HG02852 (cell line): ENCODE data around the gene RPL7L1.
"Not testable (repeated sequence)": the region's sequence is repeated elsewhere in the genome, so short reads cannot be mapped to it uniquely, and the experiment has no call there.

ENCODE experiments used
- ATAC-seq: cut with Tn5 transposase; IDR thresholded peaks from one replicate; pipeline ENCODE4 v1.9.1; 2021; ENCODE audit warnings: mild to moderate bottlenecking, moderate library complexity; ENCODE audit not compliant: unreplicated experiment

The RPL7L1 gene

DNA sequence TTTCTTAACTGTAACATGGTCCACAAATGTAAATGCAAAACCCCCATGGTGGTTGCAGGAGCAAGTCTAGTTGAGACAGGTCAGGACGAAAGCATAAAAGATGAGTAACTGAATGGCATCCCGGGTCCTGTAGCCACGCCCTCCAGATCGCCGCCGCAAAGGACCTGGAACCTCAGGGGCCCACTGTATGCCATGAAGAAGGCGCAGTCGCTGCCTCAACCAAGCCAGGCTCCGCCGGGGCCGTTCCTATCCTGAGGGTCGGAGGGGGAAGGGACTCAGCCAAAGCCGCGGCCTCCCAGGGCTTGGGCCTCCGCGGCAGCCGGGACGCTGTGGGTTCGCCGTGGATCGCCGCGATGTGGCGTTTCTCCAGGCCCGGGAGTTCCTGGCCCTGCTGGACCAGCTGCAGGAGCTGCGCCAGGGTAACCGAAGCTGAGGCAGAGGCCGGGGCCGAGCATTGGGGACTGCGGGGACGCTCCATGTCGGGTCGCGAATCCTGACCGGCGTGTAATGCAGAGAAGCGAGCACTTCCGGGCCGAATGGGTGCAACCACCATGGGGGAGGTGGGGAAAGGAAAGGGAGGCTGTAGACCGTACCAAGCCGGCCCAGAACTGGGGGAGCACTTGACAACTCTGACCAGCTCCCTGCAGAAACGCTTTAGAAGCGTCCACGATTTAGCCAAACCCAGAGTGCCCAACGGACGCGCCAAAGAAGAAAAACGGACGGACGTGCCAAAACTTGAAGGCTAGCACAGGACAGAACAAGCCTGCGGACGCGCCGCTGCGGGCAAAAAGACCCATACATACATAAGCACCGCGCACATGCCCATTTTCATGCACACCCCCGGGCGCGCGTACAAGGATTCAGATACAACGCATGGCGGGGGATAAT, 11.1 kb downstream of the RPL7L1 start:
- ATAC-seq: peak; percentile 85

DNA sequence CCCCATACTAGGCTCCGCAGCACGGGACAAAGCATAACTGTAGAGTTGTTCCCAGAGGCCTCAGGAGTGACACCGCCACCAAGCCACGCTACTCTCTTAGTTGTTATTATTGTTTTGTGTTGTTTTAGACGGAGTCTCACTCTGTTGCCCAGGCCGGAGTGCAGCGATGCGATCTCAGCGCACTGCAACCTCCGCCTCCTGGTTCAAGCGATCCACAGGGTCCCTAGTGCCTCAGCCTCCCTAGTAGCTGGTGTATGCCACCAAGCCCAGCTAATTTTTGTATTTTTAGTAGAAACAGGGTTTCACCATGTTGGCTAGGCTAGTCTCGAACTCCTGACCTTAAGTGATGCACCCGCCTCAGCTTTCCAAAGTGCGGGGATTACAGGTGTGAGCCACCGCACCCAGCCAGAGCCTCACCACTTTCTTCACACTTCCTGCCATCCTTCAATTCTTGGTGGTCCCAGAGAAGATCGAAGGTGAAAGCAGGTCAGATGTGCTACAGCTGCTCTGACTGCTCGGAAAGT, 11.8 kb downstream of the RPL7L1 start:
- ATAC-seq: no peak

DNA sequence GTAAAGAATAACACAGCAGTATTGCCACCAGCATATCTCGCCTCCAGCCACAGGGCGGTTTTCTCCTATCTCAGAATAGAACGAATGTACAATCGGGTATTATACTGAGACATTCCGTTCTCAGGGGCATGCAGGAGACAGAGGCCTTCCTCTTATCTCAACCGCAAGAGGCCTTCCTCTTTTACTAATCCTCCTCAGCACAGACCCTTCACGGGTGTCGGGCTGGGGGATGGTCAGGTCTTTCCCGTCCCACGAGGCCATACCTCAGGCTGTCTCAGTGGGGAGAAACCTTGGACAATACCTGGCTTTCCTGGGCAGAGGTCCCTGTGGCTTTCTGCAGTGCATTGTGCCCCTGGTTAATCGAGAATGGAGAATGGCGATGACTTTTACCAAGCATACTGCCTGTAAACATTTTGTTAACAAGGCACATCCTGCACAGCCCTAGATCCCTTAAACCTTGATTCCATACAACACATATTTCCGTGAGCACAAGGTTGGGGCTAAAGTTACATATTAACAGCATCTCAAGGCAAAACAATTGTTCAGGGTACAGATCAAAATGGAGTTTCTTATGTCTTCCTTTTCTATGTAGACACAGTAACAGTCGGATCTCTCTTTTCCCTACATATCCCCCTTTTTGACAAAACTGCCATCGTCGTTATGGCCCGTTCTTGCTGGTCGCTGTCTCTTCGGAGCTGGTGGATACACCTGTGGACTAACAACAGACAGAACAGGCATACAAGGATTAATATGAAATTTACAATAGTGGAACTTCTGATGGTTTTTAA, 14.8 kb downstream of the RPL7L1 start:
- ATAC-seq: not testable (repeated sequence)

DNA sequence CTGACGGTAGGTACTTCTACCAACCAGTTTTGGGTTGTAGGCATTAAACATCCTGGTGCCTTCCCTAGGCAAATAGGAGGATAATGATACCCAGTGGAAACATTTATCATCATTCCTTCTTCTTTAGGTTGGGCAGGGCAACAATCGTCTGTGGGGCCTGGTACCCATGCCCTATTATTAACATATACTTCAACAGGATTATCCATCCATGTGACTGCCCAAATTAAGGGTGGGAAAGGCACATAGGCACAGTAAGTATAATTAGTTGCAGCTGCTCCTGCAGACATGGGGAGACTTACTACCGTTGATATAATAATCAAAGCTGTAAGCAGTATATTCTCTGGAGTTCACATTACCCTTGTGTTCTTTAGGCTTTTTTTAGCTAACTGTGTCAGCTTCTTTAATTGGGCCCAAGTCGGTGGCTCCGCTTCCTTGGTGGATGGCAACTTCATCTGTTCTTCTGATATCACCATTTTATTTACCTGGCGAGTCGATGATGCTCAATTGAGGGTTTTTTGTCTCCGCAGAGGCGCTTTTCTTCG, 16.8 kb downstream of the RPL7L1 start:
- no peak for ATAC-seq

DNA sequence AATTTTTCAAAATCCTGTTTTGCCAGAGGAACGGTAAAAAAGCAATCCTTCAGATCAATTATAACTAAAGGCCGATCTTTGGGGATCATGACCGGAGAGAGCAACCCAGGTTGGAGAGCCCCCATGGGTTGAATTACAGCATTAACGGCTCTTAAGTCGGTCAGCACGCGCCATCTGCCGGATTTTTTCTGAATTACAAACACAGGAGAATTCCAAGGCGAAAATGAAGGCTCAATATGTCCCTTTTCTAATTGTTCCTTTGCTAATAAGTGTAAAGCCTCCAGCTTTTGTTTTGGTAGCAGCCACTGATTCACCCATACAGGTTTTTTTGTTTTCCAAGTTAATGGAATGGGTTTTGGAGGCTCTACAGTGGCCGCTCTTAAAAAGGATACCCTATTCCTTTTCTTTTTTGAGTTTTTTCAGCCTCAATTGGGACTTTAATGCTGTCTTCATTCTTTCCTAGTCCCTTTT, 19.5 kb downstream of the RPL7L1 start:
- ATAC-seq: no peak

DNA sequence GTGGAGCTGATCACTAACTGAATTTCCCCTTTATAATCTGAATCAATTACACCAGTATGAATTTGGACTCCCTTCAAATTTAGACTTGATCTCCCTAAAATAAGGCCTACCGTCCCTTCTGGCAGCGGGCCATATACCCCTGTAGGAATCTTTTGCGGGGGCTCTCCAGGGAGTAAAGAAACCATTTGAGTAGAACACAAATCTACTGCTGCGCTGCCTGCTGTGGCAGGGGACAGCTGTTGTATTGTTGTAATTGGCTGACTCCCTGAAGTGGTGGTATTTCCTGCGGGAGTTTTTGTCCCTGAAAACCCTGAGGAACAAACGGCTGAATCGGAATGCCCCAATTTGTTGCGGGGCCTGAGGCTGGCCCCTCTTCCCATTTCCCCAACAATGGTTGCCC, 20.5 kb downstream of the RPL7L1 start:
- ATAC-seq: no peak

DNA sequence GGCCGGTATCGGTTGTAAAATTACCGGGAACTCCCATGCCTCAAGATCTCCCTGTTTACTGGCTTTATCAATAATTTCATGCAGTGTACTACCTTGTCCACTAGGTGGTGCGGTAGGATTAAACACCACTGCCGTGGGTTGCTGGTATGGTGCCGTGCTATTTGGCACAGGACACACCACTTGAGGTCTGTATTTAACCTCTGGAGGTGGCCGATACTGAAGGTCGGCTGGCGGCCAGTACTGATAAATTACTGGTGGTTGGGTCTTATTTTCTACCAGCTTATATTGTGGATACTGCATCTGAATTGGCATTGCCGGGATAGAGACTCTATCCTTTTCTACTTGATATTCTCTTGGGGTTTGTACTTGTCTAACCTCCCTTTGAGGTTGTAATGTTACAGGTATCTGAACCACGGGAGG, 22.1 kb downstream of the RPL7L1 start:
- ATAC-seq: no peak

DNA sequence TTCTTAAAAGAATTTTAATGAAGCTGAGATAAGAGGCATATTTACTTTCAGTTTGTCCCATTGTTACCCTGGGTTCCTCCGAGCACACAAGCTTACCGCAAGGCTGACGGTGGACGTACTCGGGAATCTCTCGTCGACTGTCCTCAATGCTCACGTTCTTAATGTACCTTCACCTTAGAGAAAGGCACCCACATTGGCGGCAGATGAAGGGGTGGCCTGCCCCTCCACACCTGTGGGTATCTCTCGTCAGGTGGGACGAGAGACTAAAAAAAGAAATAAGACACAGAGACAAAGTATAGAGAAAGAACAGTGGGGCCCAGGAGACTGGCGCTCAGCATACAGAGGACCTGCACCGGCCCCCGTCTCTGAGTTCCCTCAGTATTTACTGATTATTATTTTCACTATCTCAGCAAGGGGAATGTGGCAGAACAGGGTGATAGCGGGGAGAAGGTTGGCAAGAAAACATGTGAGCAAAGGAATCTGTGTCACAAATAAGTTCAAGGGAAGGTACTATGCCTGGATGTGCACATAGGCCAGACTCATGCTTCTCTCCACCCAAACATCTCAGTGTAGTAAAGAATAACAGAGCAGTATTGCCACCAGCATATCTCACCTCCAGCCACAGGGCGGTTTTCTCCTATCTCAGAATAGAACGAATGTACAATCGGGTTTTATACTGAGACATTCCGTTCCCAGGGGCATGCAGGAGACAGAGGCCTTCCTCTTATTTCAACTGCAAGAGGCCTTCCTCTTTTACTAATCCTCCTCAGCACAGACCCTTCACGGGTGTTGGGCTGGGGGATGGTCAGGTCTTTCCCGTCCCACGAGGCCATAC, 23.2 kb downstream of the RPL7L1 start:
- not testable (repeated sequence) for ATAC-seq

DNA sequence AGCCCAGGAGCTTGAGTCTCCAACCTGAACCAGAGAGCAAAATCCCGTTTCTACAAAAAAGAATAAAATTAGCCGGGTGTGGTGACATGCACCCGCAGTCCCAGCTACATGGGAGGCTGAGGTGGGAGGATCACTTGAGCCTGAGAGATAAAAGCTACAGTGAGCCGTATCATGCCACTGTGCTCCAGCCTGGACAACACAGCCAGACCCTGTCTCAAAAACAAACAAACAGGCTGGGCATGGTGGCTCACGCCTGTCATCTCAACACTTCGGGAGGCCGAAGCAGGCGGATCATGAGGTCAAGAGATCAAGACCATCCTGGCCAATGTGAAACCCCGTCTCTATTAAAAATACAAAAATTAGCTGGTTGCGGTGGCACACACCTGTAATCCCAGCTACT, 25.1 kb downstream of the RPL7L1 start:
- no peak for ATAC-seq

DNA sequence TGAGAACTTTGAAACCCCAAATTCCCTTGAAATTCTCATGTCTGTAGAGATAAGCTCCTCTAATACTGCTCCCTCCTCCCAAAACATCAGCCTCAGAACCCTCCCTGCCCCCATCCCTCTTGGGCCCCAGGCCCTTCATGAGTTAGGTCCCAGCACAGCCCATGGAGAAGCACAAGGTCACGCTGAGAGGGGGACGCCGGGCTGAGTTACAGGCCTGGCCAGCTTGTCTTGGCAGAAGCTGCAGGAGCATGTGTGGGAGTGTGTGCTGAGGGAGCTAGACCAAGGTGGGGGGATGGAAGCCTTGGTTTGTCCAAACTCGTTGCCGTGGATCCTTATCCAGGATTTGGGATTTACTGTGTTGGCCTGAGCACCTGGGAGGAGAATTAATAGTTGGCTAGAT, 27.9 kb downstream of the RPL7L1 start:
- no peak for ATAC-seq

DNA sequence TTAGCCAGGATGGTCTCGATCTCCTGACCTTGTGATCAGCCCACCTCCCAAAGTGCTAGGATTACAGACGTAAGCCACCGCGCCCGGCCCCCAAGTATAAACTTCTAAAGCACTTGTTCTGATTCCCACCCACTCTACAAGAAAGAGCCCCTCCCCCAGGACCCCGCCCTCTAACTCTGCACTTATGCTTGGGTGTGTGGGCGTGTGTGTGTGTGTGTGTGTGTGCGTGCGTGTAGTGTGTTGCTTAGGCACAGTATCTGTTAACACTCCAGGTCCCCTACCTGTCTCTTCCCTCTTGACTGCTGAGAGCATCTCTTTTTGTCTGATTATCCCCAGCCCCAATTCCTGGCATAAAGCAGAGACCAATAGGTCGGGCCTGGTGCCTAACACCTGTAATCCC, 30.4 kb downstream of the RPL7L1 start:
- ATAC-seq: no peak

DNA sequence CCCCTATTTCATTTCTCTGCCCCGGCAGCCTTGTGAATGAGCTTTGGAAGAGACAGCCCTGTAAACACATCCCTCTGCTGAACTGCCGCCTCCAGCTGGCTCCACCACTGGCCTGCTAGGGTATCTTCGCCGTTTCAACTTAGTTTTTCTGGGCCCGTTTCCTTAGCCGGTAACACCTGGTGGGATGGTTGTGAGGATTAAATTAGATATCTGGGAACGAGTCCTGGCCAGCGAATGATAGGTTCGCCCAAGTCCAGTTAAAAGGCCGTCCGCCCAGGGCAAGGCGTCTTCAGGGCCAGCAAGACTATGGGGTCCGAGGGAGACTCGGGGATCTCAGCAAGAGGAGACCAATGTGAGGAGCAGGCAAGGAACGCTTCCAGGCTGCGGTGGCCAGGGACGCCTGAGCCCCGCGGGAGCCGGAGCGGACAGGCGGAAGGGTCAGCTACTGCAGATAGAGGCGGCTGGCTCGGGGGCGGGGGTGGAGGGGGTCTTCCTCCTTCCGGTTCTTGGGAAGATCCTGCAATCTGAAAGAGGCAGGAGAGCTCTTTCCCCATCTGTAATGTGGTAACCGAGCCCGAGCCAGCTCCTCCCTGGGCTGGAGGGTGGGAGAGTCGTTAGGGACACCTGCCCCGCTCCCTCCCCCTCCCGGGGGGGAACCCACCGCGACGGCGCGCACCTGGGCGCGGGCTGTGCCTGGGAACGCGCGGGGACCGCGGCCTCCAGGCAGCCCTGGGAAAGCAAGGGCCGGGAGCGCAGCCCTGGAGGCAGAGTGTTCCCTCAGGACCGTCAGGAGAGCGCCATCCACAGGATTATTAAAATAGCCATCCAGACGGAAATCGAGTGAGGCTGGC, 32.0 kb downstream of the RPL7L1 start:
- ATAC-seq: no peak

DNA sequence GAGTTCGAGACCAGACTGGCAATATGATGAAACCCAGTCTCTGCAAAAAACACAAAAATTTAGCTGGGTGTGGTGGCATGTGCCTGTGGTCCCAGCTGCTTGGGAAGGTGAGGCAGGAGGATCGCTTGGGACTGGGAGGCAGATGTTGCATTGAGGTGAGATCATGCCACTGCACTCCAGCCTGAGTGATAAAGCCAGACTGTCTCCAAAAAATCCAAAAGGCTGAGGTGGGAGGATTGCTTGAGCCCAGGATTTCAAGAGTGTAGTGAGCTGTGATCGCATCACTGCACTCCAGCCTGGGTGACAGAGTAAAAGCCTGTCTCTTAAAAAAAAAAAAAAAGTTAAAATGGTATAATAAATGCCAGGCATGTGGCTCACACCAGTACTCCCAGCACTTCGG, 35.1 kb downstream of the RPL7L1 start:
- no peak for ATAC-seq

DNA sequence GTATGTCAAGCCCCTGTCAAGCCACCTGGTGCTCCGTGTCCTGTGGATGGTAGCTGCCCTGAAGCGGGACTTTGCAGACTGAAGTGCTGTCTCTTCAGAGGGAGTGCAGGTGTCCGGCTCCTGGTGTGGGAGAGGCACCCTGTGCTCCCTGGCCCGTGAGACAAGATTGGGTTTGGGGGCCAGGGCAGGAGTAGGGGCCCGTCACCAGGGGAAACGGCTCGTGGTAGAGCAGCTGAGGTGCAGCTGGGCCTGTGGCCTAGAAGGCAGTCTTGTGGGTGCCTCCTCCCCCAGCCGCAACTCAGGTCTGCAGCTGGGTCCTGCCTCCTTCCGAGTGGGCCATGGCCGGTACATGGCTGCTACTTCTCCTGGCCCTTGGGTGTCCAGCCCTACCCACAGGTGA, 36.3 kb downstream of the RPL7L1 start, which contains the start of gene PTCRA:
Gene PTCRA, plus strand, starts transcription at position 322 of the 400 bp plus-strand sequence. Its CDS starts 17 bp downstream, at position 339.
- no peak for ATAC-seq

DNA sequence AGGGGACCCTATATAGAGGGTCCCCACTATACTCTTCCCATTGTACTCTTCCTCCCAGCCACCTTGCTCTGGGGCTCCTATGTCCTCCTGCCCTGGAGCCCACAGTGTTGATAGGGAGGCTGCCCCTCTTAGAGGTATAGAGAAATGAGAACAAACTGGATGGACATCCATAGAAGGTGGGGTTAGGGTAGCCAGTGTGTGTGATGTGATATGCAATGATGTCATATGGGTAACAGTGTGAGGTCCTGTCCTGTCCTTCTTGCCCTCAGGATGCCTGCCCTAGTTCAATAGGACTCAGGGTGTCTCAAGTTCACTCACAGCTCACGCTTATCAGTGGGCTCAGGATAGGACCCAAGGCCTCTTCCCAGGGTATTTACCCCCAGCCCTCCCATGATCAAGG, 36.9 kb downstream of the RPL7L1 start:
- ATAC-seq: no peak

DNA sequence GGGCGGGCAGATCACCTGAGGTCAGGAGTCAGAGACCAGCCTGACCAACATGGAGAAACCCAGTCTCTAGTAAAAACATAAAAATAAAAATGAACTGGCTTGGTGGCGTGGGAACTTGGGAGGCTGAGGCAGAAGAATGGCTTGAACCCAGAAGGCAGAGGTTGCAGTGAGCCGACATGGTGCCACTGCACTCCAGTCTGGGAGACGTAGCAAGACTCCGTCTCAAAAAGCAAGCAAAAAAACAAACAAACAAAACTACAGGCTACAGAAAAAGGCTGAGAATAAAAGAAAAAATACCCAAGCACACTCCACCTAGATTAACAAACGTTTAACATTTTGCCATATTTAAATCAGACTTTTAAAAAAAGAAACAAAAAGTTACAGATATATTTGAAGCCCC, 42.4 kb downstream of the RPL7L1 start:
- no peak for ATAC-seq

DNA sequence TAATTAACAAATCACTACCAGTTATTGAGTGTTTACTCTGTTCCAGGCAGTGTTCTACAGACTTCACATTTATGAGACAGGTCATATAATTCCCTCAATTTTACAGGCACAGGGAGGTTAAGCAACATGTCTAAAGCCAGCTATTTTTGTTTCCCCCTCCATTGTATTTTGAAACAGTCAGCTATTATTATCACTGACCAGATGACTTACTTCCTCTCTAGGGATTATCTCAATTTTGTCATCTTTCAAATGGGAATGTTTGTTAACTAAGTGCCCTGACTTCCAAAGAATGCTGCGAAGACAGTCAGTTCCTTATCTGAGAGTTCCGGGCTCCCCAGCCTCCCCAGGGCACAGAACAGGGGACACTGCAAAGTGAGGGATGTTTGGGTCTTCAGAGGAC, 44.2 kb downstream of the RPL7L1 start:
- no peak for ATAC-seq

DNA sequence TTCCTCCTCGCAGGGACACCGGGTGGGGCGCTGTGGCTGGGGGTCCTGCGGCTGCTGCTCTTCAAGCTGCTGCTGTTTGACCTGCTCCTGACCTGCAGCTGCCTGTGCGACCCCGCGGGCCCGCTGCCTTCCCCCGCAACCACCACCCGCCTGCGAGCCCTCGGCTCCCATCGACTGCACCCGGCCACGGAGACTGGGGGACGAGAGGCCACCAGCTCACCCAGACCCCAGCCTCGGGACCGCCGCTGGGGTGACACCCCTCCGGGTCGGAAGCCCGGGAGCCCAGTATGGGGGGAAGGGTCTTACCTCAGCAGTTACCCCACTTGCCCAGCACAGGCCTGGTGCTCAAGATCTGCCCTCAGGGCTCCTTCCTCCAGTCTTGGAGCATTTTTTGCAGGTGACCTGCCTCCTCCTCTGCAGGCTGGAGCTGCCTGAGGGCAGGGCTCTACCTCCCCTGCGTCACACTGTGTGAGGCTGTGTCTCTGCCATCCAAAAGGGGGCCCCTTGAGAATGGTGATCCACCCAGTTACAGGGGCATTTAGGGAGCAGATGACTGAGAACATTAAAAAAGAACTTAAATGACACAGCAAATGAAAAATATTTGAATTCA, 45.9 kb downstream of the RPL7L1 start:
- no peak for ATAC-seq
